GM12864 (cell line): ENCODE results near the gene ANKRD33.

ENCODE experiments used
- DNase-seq: peaks from one replicate; pipeline ENCODE4 v3.0.0-alpha.2; 2011; ENCODE audit warnings: low read depth
- H3K4me3 ChIP-seq: 2 replicates; pipeline ENCODE4 v1.5.1; 2011; ENCODE audit warnings: mild to moderate bottlenecking, low read depth, low read length, control low read depth
- CTCF ChIP-seq: IDR thresholded peaks from 2 replicates; pipeline ENCODE4 v1.5.1; 2011; ENCODE audit warnings: low read depth, mild to moderate bottlenecking, moderate library complexity, low read length, control low read depth, inconsistent platforms; ENCODE audit errors: missing control alignments

Gene ANKRD33

GRCh38 chr12:51845482-51845881 is 42.4 kb upstream of the ANKRD33 start:
- no peak for TF ChIP-seq CTCF
- DNase-seq = no peak
- H3K4me3 ChIP-seq = no peak overlapping the region

GRCh38 chr12:51846271-51846691 is 41.6 kb upstream of the ANKRD33 start:
- no peak overlapping the region for H3K4me3 ChIP-seq
- no peak for TF ChIP-seq CTCF

GRCh38 chr12:51846911-51847642 is 40.8 kb upstream of the ANKRD33 start:
- no peak for DNase-seq
- H3K4me3 ChIP-seq = no peak overlapping the region
- no peak for TF ChIP-seq CTCF

More at GRCh38 chr12:51846271-51846691, 41.6 kb upstream of the ANKRD33 start:
- no peak for DNase-seq

GRCh38 chr12:51847643-51848325 is 40.1 kb upstream of the ANKRD33 start:
- no peak overlapping the region for H3K4me3 ChIP-seq
- DNase-seq = no peak

GRCh38 chr12:51848326-51848727 is 39.6 kb upstream of the ANKRD33 start, which contains the start of gene FIGNL2:
Gene FIGNL2 (minus strand): TSS chr12:51848718. CDS start chr12:51822413, 26,305 bp downstream.
- DNase-seq = no peak
- no peak for TF ChIP-seq CTCF
- H3K4me3 ChIP-seq = no peak within 1 kb of the TSS

More at GRCh38 chr12:51847643-51848325, 40.1 kb upstream of the ANKRD33 start:
- no peak for TF ChIP-seq CTCF

GRCh38 chr12:51848841-51849735 is 38.8 kb upstream of the ANKRD33 start:
- H3K4me3 ChIP-seq = no peak overlapping the region
- TF ChIP-seq CTCF = no peak
- no peak for DNase-seq
